ENCODE measurements around the gene SMARCD1.
A peak's percentile ranks its signal among the peaks of the same experiment; 100 is the strongest.

Gene SMARCD1

GRCh38 chr12:50085615-50086072 is 502 bp downstream of the SMARCD1 start:
- no peak overlapping the region for H2AFZ ChIP-seq (ENCODE audit: low read length)
- no peaks in the 10 kb centered on the region for H3K27me3 ChIP-seq (ENCODE audit: insufficient read depth, low read length)
- peak overlapping the region; percentile 93 for H3K4me2 ChIP-seq (ENCODE audit: low read length)
- H3F3A ChIP-seq (ENCODE audit: insufficient read depth, low read length) = no peaks in the 10 kb centered on the region
- peak overlapping the region; percentile 90 for H3K9ac ChIP-seq (ENCODE audit: low read length)
- no peaks in the 10 kb centered on the region for H3K79me2 ChIP-seq (ENCODE audit: insufficient read depth, low read length)
- H3K27ac ChIP-seq (ENCODE audit: low read depth, low read length, poor library complexity, severe bottlenecking) = peak overlapping the region; percentile 82
- peaks cover 10% of the 10 kb centered on the region for H3K4me1 ChIP-seq (ENCODE audit: insufficient read depth, low read length, severe bottlenecking)
- H3K9me3 ChIP-seq (ENCODE audit: low read length) = no peaks in the 10 kb centered on the region
- TF ChIP-seq EZH2 (IDR thresholded peaks at IDR 0.05; ENCODE audit: borderline replicate concordance, low read length) (no peak), CTCF (IDR thresholded peaks at IDR 0.05; ENCODE audit: low read length) (no peak)
- H3K36me3 ChIP-seq (ENCODE audit: insufficient read depth, low read length) = peaks cover 37% of the 10 kb centered on the region
- no peaks in the 10 kb centered on the region for H4K20me1 ChIP-seq (ENCODE audit: insufficient read depth, low read length)
- no peaks in the 10 kb centered on the region for H3K9me2 ChIP-seq (ENCODE audit: low read depth, low read length)
- peak overlapping the region; percentile 87 for H3K4me3 ChIP-seq (ENCODE audit: low read depth, low read length, poor library complexity, severe bottlenecking)

GRCh38 chr12:50086148-50086547 is 1.0 kb downstream of the SMARCD1 start:
- peak overlapping the region; percentile 93 for H3K4me2 ChIP-seq (ENCODE audit: low read length)
- no peaks in the 10 kb centered on the region for H4K20me1 ChIP-seq (ENCODE audit: insufficient read depth, low read length)
- no peaks in the 10 kb centered on the region for H3K27me3 ChIP-seq (ENCODE audit: insufficient read depth, low read length)
- H3K36me3 ChIP-seq (ENCODE audit: insufficient read depth, low read length) = peaks cover 41% of the 10 kb centered on the region
- H2AFZ ChIP-seq (ENCODE audit: low read length) = no peak overlapping the region
- H3K27ac ChIP-seq (ENCODE audit: low read depth, low read length, poor library complexity, severe bottlenecking) = peak overlapping the region; percentile 82
- H3K9me3 ChIP-seq (ENCODE audit: low read length) = no peaks in the 10 kb centered on the region
- H3K4me1 ChIP-seq (ENCODE audit: insufficient read depth, low read length, severe bottlenecking) = peaks cover 10% of the 10 kb centered on the region
- peak overlapping the region; percentile 87 for H3K4me3 ChIP-seq (ENCODE audit: low read depth, low read length, poor library complexity, severe bottlenecking)
- H3K9ac ChIP-seq (ENCODE audit: low read length) = peak overlapping the region; percentile 90; the same call in 1 of the 2 replicates
- H3K79me2 ChIP-seq (ENCODE audit: insufficient read depth, low read length) = no peaks in the 10 kb centered on the region
- H3F3A ChIP-seq (ENCODE audit: insufficient read depth, low read length) = no peaks in the 10 kb centered on the region
- no peak for TF ChIP-seq EZH2 (IDR thresholded peaks at IDR 0.05; ENCODE audit: borderline replicate concordance, low read length)
- TF ChIP-seq CTCF (IDR thresholded peaks at IDR 0.05; ENCODE audit: low read length) = no peak
- no peaks in the 10 kb centered on the region for H3K9me2 ChIP-seq (ENCODE audit: low read depth, low read length)

GRCh38 chr12:50087151-50087550 is 2.0 kb downstream of the SMARCD1 start:
- Histone ChIP-seq H3K36me3 (ENCODE audit: insufficient read depth, low read length) (peaks cover 49% of the 10 kb centered on the region), H3K79me2 (ENCODE audit: insufficient read depth, low read length) (no peaks in the 10 kb centered on the region), H3K9ac (ENCODE audit: low read length) (no peak overlapping the region), H3K4me3 (ENCODE audit: low read depth, low read length, poor library complexity, severe bottlenecking) (no peak overlapping the region), H3K27me3 (ENCODE audit: insufficient read depth, low read length) (no peaks in the 10 kb centered on the region), H2AFZ (ENCODE audit: low read length) (no peak overlapping the region), H3K27ac (ENCODE audit: low read depth, low read length, poor library complexity, severe bottlenecking) (no peak overlapping the region), H4K20me1 (ENCODE audit: insufficient read depth, low read length) (no peaks in the 10 kb centered on the region), H3K4me1 (ENCODE audit: insufficient read depth, low read length, severe bottlenecking) (peaks cover 10% of the 10 kb centered on the region), H3K4me2 (ENCODE audit: low read length) (no peak overlapping the region), H3K9me2 (ENCODE audit: low read depth, low read length) (no peaks in the 10 kb centered on the region), H3F3A (ENCODE audit: insufficient read depth, low read length) (no peaks in the 10 kb centered on the region), H3K9me3 (ENCODE audit: low read length) (no peaks in the 10 kb centered on the region)
- TF ChIP-seq CTCF (IDR thresholded peaks at IDR 0.05; ENCODE audit: low read length) (no peak), EZH2 (IDR thresholded peaks at IDR 0.05; ENCODE audit: borderline replicate concordance, low read length) (no peak)
